HCT116 (cell line): ENCODE measurements around the gene TFF1. TPM values are rescaled to one million over a fixed set of nuclear protein-coding genes. Genes with fewer than 3 reads are reported as not detected.

Experiments
- ATAC-seq: fragments of 200-7000 bp; cut with Tn5 transposase; 2 replicates; pipeline ENCODE4 v1.9.1; 2020; ENCODE audit warnings: mild to moderate bottlenecking, moderate library complexity
- BruUV-seq: library from RNA; stranded (reverse); fragments of 400-500 nt; replicated peaks from 2 replicates; lab custom pipeline; 2021; lab: Mats Ljungman, UMichigan
- CTCF ChIA-PET: fragments of 300-600 bp; sonication (Branson Sonifier 250); formaldehyde crosslinking; loops from one replicate; lab custom pipeline; 2021; ENCODE audit warnings: antibody characterized with exemption; lab: Charles Lee
- POLR2A ChIA-PET: fragments of 300-600, 350-600 bp; sonication (Branson Sonifier 250); formaldehyde crosslinking; loops from one replicate; lab custom pipeline; 2021; ENCODE audit warnings: antibody characterized with exemption; lab: Charles Lee
- RAD21 ChIA-PET, 2 experiments: fragments of 300-600 bp; sonication (Branson Sonifier 250); formaldehyde crosslinking; loops; one replicate each; lab custom pipeline; 2023; ENCODE audit warnings: low total read pairs in 2 of 2; ENCODE audit not compliant: uncharacterized antibody in 2 of 2, unreplicated experiment in 2 of 2, low non-redundant PET in 1 of 2; lab: Charles Lee
- DNase-seq: peaks from one replicate; pipeline ENCODE4 v3.0.0-alpha.2; 2010; ENCODE audit warnings: low read depth, low spot score
- H2AFZ ChIP-seq: fragments of 200-600 bp; shearing (Covaris generic), sonication (generic); 2 replicates; pipeline ENCODE4 v1.6.1; 2017; ENCODE audit warnings: low read depth, mixed run types, mixed read lengths, antibody characterized with exemption, low read length; ENCODE audit not compliant: poor library complexity, severe bottlenecking
- H3K27ac ChIP-seq: 2 replicates; pipeline ENCODE4 v1.5.1; 2012; ENCODE audit warnings: low read depth, low read length
- H3K27me3 ChIP-seq: fragments of 200-600 bp; sonication (generic); 2 replicates; pipeline ENCODE4 v1.6.1; 2016; ENCODE audit warnings: mixed run types, low read length, mixed read lengths; ENCODE audit not compliant: insufficient read depth
- H3K36me3 ChIP-seq, 2 experiments: fragments of 200-500 bp in 1 of 2; fragments of 200-600 bp in 1 of 2; sonication (Bioruptor generic) in 1 of 2; sonication (generic) in 1 of 2; 2 replicates each; pipeline versions ENCODE4 v1.5.1 to v1.6.1; 2014 to 2016; ENCODE audit warnings: low read length in 2 of 2, inconsistent platforms in 1 of 2, mixed read lengths in 1 of 2, mixed run types in 1 of 2; ENCODE audit not compliant: insufficient read depth in 2 of 2, control insufficient read depth in 1 of 2
- H3K4me1 ChIP-seq, 2 experiments: fragments of 200-600 bp in 1 of 2; sonication (generic) in 1 of 2; 2 replicates each; pipeline versions ENCODE4 v1.5.1 to v1.6.1; 2012 to 2017; ENCODE audit warnings: low read length in 2 of 2, inconsistent platforms in 1 of 2, mild to moderate bottlenecking in 1 of 2, mixed read lengths in 1 of 2, mixed run types in 1 of 2, moderate library complexity in 1 of 2; ENCODE audit not compliant: insufficient read depth in 2 of 2, control insufficient read depth in 1 of 2
- H3K4me2 ChIP-seq: fragments of 200-600 bp; sonication (generic); 2 replicates; pipeline ENCODE4 v1.6.1; 2017; ENCODE audit warnings: mixed run types, low read length, mixed read lengths
- H3K4me3 ChIP-seq, 2 experiments: fragments of 200-600 bp in 1 of 2; sonication (generic) in 1 of 2; replicated peaks in 1 of 2; 2 replicates each; pipeline ENCODE4 v1.5.1; 2011 to 2016; ENCODE audit warnings: low read length in 2 of 2, control low read depth in 1 of 2, low read depth in 1 of 2, mild to moderate bottlenecking in 1 of 2, mixed read lengths in 1 of 2, mixed run types in 1 of 2
- H3K79me2 ChIP-seq: fragments of 200-600 bp; sonication (generic); 2 replicates; pipeline ENCODE4 v1.6.1; 2017; ENCODE audit warnings: mild to moderate bottlenecking, mixed run types, low read length, moderate library complexity, mixed read lengths; ENCODE audit not compliant: insufficient read depth
- H3K9ac ChIP-seq: fragments of 200-600 bp; sonication (generic); 2 replicates; pipeline ENCODE4 v1.6.1; 2016; ENCODE audit warnings: low read length, mixed read lengths
- H3K9me2 ChIP-seq: fragments of 200-600 bp; sonication (generic), shearing (Covaris generic); 2 replicates; pipeline ENCODE4 v1.6.1; 2017; ENCODE audit warnings: mixed run types, mild to moderate bottlenecking, moderate library complexity; ENCODE audit not compliant: insufficient read depth
- H3K9me3 ChIP-seq, 2 experiments: fragments of 200-500 bp in 1 of 2; fragments of 200-600 bp in 1 of 2; sonication (Bioruptor generic) in 1 of 2; sonication (generic) in 1 of 2; 2 replicates each; pipeline ENCODE4 v1.6.1; 2014 to 2017; ENCODE audit warnings: low read length in 2 of 2, mixed read lengths in 2 of 2, inconsistent platforms in 1 of 2, low read depth in 1 of 2, mild to moderate bottlenecking in 1 of 2, mixed run types in 1 of 2, moderate library complexity in 1 of 2; ENCODE audit not compliant: control insufficient read depth in 1 of 2, insufficient read depth in 1 of 2
- H4K20me1 ChIP-seq: fragments of 200-600 bp; sonication (generic), shearing (Covaris generic); 2 replicates; pipeline ENCODE4 v1.6.1; 2017; ENCODE audit warnings: mixed run types, mild to moderate bottlenecking, moderate library complexity; ENCODE audit not compliant: insufficient read depth
- EGR1 ChIP-seq: IDR thresholded peaks from 2 replicates; pipeline ENCODE4 v1.6.1; 2012; ENCODE audit warnings: low read depth
- ELF1 ChIP-seq: IDR thresholded peaks from 2 replicates; pipeline ENCODE4 v1.6.1; 2012; ENCODE audit warnings: low read depth, borderline replicate concordance
- EZH2 ChIP-seq: fragments of 200-600 bp; sonication (generic); IDR thresholded peaks from 2 replicates; pipeline ENCODE4 v1.6.1; 2017; ENCODE audit warnings: antibody characterized with exemption, mixed run types
- JUND ChIP-seq: IDR thresholded peaks from 2 replicates; pipeline ENCODE4 v1.6.1; 2012
- POLR2A ChIP-seq: IDR thresholded peaks from 2 replicates; pipeline ENCODE4 v1.7.0; 2011; ENCODE audit warnings: borderline replicate concordance; ENCODE audit not compliant: insufficient read depth, insufficient read length; ENCODE audit errors: extremely low read depth
- POLR2AphosphoS5 ChIP-seq: IDR thresholded peaks from 2 replicates; pipeline ENCODE4 v1.6.1; 2011; ENCODE audit warnings: mild to moderate bottlenecking, low read depth, low read length, moderate library complexity
- RAD21 ChIP-seq: IDR thresholded peaks from 2 replicates; pipeline ENCODE4 v1.6.1; 2012; ENCODE audit warnings: low read depth, mild to moderate bottlenecking
- SIN3A ChIP-seq: IDR thresholded peaks from 2 replicates; pipeline ENCODE4 v1.6.1; 2012; ENCODE audit warnings: low read depth
- SP1 ChIP-seq: IDR thresholded peaks from 2 replicates; pipeline ENCODE4 v1.6.1; 2012; ENCODE audit warnings: low read depth
- SRF ChIP-seq: IDR thresholded peaks from 2 replicates; pipeline ENCODE4 v1.6.1; 2012; ENCODE audit warnings: low read depth
- ZFX ChIP-seq: fragments of 450-650 bp; IDR thresholded peaks from 2 replicates; pipeline ENCODE4 v1.6.1; 2017
- ZNF274 ChIP-seq: fragments of 200-500 bp; sonication (Bioruptor generic); IDR thresholded peaks from 2 replicates; pipeline ENCODE4 v1.6.1; 2014; ENCODE audit warnings: mild to moderate bottlenecking, low read depth, low read length, inconsistent platforms
- intact Hi-C: fragments of 100-400 bp; cut with micrococcal nuclease; formaldehyde crosslinking; loops from 2 replicates; pipeline ENCODE4 v1.10.0; 2022
- total RNA-seq: library from RNA; stranded (reverse); gene quantifications from one replicate; pipeline ENCODE4 v1.2.1, GENCODE V29; 2021; ENCODE audit not compliant: unreplicated experiment
- TF ChIP-seq, protein P1 (sequence below), 3 experiments: fragments of 200-600 bp in 1 of 3; sonication (generic) in 1 of 3; IDR thresholded peaks in 2 of 3; conservative IDR thresholded peaks in 1 of 3; 2 replicates each; pipeline ENCODE4 v1.5.1; 2012 to 2017; ENCODE audit warnings: low read depth in 2 of 3, low read length in 2 of 3, antibody characterized with exemption in 1 of 3, borderline replicate concordance in 1 of 3, control low read depth in 1 of 3, mild to moderate bottlenecking in 1 of 3, mixed read lengths in 1 of 3, mixed run types in 1 of 3, moderate library complexity in 1 of 3; ENCODE audit not compliant: insufficient read depth in 1 of 3
- TF ChIP-seq, protein P2 (sequence below): IDR thresholded peaks from 2 replicates; pipeline ENCODE4 v1.6.1; 2012; ENCODE audit warnings: low read depth
- TF ChIP-seq, protein P3 (sequence below): IDR thresholded peaks from 2 replicates; pipeline ENCODE4 v1.6.1; 2012

TFF1 gene
- total RNA-seq, 1 experiment from 2014 or later, result 0.61 TPM

DNA sequence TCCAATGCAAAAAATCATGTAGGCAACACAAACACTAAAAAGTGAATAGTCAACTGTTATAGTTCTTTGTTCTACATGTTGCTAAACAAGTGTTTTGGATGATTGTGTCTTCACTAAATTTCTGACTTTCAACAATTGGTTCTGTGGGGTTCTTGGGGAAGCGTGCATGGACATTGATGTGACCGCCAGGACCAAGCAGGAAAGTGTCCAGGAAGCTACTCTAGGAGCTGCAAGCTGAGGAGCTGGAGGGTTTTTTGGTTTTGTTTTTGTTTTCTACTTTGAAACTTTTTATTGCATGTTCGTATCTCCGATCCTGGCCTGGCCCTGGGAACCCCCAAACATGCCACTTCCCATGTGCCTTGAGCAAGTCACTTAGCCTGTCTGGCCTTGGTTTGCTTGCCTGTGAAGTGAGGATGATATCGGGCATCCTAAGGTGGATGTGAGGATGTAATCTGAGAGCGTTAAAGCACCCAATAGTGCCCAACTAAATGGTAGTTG, 21.6 kb upstream of the TFF1 start:
- CTCF ChIA-PET, result no interaction called here
- Histone ChIP-seq H3K9me3 (no peaks in the 10 kb centered on the region; a peak in 1 of 4 replicates), H3K4me3 (no peak overlapping the region), H3K27me3 (peaks cover 3% of the 10 kb centered on the region; the same call in 1 of the 2 replicates), H4K20me1 (no peaks in the 10 kb centered on the region), H3K9me2 (no peaks in the 10 kb centered on the region), H3K36me3 (no peaks in the 10 kb centered on the region), H3K9ac (no peak overlapping the region), H3K4me2 (no peak overlapping the region), H3K4me1 (peaks cover 0 to 3% of the 10 kb centered on the region in 2 experiments; a peak in 1 of 4 replicates), H3K27ac (no peak overlapping the region), H2AFZ (no peak overlapping the region), H3K79me2 (no peaks in the 10 kb centered on the region)
- ATAC-seq (no peak), DNase-seq (no peak)
- RAD21 ChIA-PET, result no interaction called here
- intact Hi-C loops, result loop anchor here (10.0 kb wide), 1 partner anchor 147 kb away; no protein-coding TSS in a partner anchor
- POLR2A ChIA-PET, result no interaction called here
- no TSS peak for BruUV-seq
- TF ChIP-seq POLR2A, result no peak
- TF ChIP-seq POLR2AphosphoS5, result no peak
- TF ChIP-seq, protein P1, sequence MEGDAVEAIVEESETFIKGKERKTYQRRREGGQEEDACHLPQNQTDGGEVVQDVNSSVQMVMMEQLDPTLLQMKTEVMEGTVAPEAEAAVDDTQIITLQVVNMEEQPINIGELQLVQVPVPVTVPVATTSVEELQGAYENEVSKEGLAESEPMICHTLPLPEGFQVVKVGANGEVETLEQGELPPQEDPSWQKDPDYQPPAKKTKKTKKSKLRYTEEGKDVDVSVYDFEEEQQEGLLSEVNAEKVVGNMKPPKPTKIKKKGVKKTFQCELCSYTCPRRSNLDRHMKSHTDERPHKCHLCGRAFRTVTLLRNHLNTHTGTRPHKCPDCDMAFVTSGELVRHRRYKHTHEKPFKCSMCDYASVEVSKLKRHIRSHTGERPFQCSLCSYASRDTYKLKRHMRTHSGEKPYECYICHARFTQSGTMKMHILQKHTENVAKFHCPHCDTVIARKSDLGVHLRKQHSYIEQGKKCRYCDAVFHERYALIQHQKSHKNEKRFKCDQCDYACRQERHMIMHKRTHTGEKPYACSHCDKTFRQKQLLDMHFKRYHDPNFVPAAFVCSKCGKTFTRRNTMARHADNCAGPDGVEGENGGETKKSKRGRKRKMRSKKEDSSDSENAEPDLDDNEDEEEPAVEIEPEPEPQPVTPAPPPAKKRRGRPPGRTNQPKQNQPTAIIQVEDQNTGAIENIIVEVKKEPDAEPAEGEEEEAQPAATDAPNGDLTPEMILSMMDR (IDR thresholded peaks at IDR 0.05 in 2 of 3, conservative IDR thresholded peaks at IDR 0.05 in 1 of 3; ENCODE audit: borderline replicate concordance in 1 of 3, insufficient read depth in 1 of 3, low read depth in 2 of 3, low read length in 2 of 3), result no peak
- no peak for TF ChIP-seq RAD21
- TF ChIP-seq SRF, result no peak
- no peak for TF ChIP-seq SP1
- no peak for TF ChIP-seq JUND
- TF ChIP-seq, protein P2, sequence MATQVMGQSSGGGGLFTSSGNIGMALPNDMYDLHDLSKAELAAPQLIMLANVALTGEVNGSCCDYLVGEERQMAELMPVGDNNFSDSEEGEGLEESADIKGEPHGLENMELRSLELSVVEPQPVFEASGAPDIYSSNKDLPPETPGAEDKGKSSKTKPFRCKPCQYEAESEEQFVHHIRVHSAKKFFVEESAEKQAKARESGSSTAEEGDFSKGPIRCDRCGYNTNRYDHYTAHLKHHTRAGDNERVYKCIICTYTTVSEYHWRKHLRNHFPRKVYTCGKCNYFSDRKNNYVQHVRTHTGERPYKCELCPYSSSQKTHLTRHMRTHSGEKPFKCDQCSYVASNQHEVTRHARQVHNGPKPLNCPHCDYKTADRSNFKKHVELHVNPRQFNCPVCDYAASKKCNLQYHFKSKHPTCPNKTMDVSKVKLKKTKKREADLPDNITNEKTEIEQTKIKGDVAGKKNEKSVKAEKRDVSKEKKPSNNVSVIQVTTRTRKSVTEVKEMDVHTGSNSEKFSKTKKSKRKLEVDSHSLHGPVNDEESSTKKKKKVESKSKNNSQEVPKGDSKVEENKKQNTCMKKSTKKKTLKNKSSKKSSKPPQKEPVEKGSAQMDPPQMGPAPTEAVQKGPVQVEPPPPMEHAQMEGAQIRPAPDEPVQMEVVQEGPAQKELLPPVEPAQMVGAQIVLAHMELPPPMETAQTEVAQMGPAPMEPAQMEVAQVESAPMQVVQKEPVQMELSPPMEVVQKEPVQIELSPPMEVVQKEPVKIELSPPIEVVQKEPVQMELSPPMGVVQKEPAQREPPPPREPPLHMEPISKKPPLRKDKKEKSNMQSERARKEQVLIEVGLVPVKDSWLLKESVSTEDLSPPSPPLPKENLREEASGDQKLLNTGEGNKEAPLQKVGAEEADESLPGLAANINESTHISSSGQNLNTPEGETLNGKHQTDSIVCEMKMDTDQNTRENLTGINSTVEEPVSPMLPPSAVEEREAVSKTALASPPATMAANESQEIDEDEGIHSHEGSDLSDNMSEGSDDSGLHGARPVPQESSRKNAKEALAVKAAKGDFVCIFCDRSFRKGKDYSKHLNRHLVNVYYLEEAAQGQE, result no peak
- no peak for TF ChIP-seq ZFX
- TF ChIP-seq, protein P3, sequence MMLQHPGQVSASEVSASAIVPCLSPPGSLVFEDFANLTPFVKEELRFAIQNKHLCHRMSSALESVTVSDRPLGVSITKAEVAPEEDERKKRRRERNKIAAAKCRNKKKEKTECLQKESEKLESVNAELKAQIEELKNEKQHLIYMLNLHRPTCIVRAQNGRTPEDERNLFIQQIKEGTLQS, result no peak
- TF ChIP-seq EZH2, result no peak
- no peak for TF ChIP-seq ZNF274
- TF ChIP-seq EGR1, result no peak
- no peak for TF ChIP-seq SIN3A
- TF ChIP-seq ELF1, result no peak
